Amygdala (tissue), 56 donors: ENCODE measurements around the gene KRTAP5-6.

Source experiments
- DNase-seq, 56 donors: peaks; one replicate each; lab custom pipeline; 2025; lab: John Stamatoyannopoulos, UW

The KRTAP5-6 gene

GRCh38 chr11:1744137-1744886 is 47.3 kb downstream of the KRTAP5-6 start:
- peak in 21 of 56 donors; percentile 34 to 71 (median 51) for DNase-seq

- DNase-seq = peak in 10 of 56 donors; percentile 28 to 63 (median 49)
Observed at GRCh38 chr11:1744891-1745700, 48.1 kb downstream of the KRTAP5-6 start.

DNA sequence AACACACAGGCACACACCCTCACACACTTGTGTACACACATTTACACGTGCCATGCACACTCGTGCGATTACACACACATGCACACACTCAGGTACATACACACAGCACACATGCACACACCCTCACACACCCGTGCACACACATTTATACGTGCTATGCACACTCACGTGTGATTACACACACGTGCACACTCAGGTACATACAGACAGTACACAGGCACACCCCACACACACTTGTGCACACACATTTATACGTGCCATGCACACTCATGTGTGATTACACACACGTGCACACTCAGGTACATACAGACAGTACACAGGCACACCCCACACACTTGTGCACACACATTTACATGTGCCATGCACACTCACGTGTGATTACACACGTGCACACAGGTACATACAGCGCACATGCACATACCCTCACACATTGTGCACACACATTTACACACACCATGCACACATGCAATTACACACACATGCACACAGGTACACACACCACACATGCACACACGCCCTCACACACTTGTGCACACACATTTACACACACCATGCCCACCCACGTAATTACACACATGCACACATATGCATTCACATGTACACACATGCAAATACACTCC is 48.8 kb downstream of the KRTAP5-6 start:
- no peak for DNase-seq

DNA sequence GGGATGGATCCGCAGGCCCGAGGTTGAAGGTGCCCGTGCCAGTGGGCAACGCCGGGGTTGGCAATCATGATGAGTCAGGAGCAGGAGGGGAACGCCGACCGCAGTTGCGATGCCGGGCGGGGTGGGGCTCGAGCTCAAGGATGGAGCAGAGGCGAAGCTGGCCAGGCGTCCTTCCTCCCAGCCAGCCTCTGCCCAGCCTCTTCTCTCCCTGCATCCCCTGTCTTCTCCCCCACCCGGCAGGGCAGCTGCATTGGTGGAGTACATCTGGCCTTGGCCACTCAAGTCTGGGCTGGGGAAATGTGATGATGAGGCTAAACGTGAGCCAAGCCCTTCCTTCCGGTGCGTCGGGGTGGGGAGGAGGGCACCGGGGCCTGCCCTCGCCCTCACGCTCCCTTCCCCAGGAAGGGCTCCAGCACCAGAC is 49.5 kb downstream of the KRTAP5-6 start:
- peak in 1 of 56 donors; percentile 35 for DNase-seq

DNA sequence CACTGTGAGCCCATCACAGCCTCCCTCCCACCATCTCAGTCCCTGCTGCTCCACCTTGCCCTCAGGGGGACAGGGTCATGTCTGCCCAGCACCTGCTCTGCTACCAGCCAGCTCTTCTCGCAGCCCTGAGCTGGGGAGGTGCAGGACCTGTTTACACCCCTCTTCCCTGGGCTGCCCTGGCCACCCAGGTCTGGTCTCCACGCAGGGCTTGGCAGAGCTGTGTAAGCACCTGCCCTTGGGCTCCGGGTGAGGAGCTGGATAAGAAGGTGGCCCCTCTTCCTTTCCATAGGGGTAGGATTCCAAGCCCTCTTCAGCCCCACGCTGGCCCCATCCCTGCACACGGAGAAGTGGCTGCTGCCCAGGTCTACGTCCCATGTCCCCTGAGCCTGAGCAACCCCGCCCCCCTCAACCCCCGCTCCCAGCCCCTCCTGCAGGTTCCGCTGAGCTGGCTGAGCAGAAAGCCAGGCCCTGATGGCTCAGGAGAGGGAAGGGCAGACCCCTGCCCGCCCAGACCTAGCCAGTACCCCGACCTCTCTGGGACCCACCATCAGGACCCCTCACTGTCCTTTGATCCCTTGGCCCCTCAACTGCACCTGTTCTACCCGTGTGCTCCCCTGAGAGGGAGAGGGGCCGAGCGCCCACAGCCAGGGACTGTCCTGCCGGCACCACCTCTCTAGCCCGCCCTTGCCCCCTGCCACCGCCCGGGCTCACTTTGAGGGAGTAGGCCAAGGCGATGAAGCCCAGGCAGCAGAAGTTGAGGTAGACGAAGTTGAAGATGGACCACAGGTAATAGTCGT is 50.2 kb downstream of the KRTAP5-6 start:
- DNase-seq = no peak
